NCI-H187 (cell line): Measurements from ENCODE around the gene RFX4.

Experiments
- DNase-seq, 2 experiments: peaks; one replicate each; lab custom pipeline; 2025; lab: John Stamatoyannopoulos, UW

RFX4 gene

DNA sequence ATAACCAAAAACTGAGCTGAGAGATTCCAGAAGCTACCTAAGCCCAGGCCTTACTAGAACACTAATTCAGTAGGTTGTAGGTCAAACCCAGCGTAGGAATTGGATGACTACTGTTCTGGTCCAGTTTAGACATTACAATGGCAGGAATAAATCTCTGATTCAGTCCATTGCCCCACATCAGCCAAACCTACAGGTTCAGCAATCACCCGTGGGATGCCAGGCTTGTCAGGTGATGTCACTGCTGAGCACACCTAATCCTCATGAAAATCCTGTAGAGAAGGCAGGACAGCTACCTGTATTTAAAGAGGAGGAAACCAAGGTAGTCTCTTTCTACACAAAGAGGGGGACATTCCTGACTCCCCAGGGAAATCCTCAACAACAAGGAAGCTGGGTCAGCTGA, 63.7 kb downstream of the RFX4 start:
- no peak for DNase-seq

DNA sequence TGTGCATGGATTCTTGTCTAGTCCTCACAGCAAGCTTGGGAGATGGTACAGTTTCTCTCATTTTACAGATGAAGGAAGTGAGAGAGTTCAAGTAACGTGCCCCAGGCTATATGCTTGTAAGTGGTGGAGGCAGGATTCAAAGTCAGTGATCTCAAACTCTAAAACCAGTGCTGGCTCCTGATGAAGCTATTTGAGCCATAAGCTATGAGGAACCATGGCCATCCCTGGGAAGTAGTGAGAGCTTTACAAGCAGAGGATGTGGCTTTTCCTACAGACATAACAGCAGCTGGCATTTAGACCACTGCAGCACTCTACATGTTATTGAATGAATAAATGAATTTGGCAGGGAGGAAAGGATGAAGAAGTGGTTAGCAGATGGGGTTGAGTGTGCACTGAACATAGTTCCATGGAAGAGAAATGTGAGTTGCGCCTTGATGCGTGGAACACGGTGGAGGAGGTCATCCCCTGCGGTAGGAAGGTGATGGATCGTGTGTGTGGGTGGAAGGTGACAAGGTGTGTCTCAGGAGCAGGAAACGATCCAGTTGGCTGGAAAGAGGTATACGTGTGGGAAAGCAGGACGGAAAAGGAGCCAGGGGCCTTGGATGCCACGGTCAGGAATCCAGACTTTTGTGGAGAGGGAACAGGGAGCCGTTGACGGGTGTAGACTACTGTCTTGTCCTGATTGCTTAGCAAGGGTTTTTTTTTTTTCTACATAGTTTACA, 65.2 kb downstream of the RFX4 start:
- no peak for DNase-seq

DNA sequence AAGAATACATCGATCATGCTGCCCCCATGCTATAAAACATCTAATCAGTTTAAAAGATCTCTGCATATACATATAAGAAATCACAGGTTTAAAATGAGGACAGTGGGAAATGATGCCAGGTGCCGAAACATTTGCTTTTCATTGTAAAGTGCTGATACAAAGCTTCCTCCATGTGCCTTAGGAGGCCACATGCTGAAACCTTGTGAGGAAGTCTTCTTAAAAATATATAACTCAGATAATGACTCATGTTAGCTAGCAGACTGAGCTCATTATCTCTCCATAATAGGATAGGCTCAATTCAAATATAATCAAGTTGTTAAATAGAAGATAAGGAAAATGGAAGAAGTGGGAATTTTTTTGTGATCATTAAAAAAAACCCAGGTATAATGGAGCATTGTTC, 65.9 kb downstream of the RFX4 start:
- no peak for DNase-seq

DNA sequence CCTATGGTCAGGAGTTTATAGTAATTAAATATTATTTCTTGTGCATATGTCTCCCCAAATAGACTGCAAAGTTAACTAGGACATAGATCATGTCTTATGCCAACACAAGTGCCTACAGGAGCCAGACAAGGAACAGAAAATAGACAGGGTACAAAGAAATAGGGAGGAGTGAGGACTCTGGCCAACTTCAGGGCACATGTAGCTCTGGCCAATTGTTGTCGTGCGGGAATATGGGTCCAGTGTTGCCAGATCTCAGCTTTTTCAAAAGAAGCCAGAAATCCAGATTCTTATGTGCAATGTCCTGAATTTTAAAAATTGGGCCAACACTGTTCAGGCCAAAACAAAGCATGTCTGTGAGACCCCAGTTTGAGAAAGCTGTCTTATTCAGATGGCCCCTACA, 68.7 kb downstream of the RFX4 start:
- no peak for DNase-seq

DNA sequence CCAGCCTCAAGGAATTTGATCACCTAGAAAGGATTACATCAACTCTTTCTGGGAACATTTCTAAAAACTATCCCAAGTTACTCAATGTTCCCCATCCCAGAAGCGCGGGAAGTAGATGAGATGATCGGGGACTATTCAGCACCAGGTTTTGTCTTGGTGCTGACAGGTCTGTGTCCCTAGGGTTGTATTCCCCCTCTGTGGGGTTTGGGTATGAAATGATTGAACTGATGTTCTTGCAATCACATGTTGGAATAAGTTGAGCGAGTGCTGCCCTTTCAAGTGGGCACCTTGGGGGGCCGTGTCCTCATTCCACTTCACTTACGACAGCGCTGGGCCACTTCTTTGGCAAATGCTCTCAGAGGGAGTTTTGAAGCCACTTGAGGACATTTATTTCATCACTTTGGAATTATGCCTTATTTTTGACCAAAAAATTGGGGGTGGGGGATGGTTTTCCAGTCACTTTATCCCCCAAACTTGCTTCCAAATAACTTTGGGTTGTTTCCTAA, 69.8 kb downstream of the RFX4 start:
- DNase-seq = no peak

DNA sequence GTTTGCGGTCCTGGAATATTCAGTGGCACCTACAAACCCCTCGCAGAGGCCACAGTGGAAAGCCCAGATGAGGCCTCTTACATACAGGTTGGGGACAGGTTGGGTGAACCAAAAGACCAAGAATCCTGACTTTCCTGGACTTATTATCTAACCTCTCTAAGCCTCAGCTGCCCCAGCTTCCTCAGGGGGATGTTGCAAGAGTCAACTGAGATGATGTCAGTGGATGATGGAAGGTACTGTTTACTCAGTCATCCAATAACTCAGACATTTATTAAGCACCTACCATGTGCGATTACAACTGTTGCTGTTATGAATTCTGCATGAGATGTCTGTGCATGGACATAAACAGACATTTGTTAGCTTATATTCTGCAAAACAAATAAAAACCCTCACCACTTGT, 72.8 kb downstream of the RFX4 start:
- DNase-seq = no peak

DNA sequence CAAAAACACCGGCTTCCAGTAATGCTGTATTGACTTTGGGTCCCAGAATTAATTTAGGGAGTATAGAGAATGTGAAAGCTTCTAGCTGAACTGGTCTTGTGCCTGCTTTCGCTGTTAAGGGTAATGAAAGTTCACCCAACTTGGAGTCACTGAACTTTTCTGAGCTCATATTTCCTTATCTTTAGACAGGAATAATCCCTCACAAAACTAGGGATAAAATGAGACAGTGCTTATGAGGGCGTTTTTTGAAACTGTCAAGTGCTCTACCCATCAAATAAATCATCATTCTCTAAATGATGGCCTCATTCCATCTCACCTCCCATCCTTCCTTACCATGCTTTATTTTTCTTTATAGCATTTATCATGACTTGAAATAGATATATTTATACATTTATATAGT, 74.7 kb downstream of the RFX4 start:
- DNase-seq = no peak

DNA sequence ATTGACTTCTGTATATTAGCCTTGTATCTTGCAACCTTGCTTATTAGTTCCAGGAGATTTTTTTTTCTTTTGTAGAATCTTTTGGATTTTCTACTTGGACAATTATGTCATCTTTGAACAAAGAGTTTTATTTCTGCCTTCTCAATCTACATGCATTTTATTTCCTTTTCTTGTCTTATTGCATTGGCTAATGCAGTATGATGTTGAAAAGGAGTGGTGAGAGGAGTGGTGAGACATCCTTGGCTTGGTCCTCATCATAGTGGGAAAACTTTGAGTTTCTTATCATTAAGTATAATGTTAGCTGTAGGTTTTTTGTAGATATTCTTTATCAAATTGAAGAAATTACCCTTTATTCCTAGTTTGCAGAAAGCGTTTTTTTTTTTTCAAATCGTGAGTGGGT, 80.6 kb downstream of the RFX4 start:
- no peak for DNase-seq

DNA sequence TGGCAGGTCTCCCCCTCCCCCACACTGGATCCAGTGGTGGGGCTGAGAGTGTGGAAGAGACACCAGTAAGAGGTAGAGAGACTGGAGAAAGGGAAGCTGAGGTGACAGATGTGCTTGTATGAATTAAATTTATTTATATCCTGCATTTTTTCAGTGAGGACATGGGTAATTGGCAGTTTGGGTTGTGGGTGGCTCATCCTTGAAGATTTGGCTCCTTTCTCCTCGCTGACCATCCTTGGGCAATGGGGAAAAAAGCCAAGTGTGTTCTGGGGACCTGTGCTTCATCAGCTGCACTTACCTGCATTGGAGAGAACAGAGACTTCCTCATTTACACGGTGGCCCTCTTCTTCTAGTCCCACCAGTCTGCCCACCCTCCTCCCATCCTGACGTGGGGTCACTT, 86.4 kb downstream of the RFX4 start:
- DNase-seq = no peak

DNA sequence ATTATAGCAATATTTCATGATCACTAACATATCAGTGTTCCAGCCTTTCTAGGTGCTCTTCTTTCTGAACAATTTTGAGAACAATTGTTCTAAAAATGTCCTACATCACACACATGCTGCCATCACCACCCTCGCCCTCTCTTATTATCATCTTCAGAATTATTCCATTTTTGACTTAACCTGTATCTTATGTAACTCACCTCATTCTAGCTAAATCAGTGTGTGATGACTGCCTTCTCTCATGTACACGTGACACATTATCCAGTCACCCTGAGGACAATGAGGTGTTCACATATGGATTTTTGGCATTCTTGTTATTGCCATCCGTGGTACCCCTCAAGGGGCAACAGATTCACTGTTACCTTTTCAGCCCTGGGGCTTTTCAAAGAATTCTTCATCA, 87.3 kb downstream of the RFX4 start:
- DNase-seq = no peak

DNA sequence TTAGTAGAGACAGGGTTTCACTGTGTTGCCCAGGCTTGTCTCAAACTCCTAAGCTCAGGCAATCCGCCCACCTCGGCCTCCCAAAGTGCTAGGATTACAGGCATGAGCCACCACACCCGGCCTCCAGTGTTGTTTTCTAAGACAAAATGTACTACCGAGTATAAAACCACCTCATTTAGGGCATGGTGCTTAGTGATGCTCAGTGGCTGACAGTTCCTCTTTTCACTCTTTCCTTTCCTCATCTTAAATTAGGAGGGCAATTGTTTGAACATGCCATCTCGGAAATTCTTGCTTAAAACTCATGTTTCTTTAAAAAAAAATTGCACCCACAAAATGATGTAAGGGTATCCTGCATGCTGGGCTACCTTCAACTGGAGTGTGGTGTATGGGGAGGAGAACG, 89.0 kb downstream of the RFX4 start:
- no peak for DNase-seq

DNA sequence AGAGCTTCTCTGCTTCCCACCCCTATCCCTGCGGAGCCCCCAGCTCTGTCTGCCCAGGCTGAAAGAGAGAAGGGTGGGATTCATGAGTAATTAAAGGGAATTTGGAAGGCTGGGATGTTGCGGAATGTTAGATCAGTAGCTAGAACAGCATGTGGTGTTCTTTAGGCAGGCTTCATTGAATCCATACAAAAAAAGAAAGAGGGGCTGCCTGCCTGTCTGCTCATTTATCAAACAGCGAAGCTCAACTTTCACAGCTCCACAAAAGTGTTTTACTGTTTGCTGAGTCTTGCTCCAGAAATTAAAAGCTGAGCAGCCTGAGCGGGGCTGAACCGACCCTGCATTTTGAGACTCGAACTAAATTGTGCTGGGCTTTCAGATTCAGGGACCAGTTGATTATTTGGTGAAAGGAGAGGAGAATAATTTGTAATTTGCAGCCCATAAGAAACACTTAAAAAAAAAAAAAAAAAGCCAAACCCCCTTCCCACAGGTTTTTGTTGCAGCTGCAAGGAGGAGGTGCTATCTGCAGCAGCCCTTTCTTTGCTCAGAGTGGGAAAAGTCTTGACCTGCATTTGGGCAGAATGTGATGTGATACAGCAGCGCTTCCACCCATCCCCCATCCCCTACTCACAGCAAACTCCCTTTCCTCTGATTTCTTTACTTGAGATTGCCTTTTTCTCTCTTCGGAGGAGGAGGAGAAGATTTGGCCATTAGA, 89.7 kb downstream of the RFX4 start:
- DNase-seq = no peak

DNA sequence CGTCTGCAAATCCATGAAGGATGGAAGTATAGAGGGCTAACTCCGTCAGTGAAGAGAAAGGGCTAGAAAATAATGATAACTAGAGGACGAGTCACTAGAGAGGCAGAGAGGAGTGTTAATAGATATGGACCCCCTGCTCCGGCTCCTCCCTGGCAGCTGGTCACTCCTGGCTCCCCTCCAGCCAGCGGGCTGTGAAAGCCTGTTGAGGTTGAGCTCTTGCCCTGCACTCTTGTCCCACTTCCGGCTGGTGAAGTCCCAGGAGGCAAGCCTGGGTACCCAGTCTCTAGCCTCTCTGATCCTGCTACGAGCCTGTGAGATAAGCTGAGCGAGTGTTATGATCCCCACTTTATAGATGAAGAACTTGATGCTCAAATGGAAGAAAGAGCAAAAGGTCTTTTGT, 90.3 kb downstream of the RFX4 start:
- DNase-seq = no peak

DNA sequence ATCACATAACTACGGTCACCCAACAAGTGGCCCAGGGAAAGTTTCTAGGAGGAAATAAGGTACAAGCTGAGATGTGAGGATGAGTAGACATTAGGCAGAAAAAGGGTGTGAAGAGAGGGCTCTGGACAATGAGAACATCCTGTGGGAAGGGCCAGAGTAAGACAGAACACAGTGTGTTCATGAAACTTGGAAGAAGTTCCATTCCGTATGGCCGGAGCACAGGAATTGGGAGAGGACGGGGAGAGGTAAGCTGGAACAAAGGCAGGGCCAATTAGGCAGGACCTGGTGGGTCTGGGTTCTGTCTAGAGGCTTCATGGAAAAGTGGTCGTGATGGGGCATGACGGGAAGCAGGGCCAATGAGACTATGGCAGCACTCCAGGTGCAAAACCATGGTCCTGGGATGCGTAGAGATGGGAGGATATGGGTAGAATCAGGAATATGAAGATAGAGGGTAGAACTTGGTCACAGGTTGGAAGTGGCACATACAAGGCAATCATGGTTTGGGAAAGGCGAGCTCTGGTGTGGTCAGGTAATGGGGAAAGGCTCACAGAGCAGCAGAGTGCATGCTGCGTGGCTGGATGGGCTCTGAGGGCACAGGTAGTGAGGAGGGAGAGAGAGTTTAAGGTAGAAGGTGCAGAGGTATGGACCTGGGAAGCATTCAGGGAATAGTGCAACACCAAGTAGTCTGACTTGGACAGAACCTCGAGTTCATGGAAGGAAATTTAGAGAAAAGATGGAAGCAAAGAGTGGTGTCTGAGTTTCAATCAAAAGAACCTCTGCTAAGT, 93.0 kb downstream of the RFX4 start:
- DNase-seq = no peak

DNA sequence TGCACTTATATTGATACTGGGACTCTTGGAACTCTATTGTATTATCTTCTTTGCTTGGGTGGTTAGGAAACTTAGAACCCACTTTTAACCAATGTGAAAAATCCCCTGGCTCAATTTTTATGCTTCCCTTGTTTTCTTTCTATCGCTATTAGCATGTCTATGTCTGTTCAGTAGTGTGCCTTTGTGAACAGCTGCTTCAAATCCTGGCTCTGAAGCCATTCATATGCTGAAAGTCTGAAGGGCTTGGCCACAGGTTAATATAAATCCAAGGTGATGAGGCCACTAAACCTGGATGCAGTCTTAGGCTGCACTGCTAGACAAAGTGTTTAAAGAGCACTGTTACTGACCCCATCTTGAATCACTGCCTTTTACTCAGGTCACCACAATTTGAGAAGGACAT, 96.8 kb downstream of the RFX4 start:
- DNase-seq = no peak

DNA sequence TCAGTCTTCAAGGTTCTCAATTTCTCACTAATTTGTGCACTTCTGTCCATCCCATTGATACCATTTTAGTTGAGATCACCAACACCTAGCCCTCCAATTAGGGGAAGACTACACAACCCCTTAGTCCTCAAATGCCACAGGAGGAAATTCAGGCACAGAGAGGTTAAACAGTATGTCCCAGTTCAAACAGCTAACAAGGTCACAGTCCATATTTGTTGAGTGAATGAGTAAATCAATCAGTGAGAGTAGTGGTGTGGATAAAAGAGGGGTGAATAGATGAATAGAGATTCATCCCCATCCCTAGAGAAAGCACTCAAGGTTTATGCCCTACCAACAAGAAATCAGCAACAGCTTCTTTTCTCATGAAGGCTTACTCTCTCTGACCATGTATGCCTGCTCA, 97.5 kb downstream of the RFX4 start:
- DNase-seq = no peak

DNA sequence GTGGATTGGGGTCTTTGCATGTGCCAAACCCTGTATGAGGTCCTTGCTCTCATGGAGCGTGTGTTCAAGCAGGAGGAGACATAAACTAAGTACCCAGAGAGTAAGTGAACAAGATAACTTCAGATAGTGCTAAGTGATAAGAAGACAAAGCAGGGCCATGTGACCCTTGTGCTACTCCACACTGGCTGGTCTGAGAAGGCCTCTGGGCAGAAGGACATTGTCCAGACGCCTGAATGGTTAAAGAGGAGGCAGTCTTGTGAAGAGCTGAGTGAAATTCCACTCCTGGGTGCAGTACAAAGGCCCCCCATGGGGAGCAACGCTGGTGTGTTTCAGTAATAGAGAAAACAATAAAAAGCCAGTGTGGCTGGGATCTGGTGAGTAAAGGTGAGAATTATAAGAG, 98.4 kb downstream of the RFX4 start:
- DNase-seq = no peak

DNA sequence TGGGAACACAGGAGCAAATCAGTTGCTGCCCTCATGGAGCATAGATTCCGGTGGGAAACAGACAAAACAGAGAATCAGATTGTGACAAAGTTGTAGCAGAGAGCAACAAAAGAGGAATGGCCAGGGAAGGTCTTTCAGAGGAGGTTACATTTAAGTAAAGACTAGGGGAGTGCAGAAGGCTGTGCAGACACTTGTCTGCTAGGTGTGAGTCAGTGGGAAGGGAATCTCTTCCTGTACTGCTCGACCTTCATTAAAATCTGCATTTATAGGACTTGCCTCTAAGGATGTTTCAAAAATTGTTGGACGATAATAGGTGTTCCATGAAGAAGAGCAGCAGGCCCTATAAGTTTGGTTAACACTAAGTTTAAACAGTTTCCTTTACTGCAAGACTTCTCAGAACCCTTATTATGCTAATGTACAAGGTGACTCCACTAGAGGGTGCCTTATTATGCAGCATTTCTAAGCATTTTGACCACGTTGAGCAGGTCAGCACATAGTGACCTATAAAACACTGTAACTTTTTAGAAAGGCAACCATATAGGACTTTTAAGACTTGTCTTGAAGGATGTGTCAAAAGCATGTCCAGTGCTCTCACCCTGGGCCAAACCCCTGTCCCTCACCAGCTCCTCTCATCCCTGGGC, 99.9 kb downstream of the RFX4 start:
- DNase-seq = no peak

DNA sequence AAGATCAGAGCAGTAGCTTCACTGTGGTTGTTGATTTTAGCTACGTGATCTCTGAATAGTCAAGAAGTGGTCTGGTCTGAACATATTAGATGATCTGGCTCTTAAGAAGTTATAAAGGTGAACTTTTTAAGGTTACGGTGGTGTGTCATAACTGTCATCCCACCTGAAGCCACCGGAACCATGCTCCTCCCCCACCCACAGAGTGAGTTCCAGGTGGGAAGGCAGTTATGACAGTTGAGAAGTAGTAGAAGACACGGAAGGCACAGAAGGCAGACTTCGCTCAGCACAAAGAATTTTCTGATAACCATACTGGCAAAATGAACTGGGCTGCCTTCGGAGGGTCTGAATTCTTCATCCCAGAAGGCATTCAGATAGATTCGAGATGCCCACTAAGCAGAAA, 101.7 kb downstream of the RFX4 start:
- no peak for DNase-seq

DNA sequence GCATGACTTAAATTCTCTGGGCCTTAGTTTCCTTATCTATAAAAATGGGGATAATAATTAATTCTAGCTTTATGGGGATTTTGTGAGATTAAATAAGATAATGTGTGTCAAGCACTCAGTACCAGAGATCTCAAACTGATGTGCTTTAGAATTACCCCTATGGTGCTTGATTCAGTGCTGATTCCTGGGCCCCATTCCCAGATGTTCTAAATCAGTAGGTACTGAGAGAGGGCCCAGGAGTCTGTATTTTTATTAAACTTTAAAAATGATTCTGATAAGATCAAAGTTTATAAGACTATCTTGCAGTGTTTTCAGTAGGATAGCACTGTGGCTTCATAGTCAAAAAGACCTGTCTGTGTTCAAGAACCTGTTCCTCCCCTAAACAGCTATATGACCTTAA, 102.6 kb downstream of the RFX4 start:
- no peak for DNase-seq

DNA sequence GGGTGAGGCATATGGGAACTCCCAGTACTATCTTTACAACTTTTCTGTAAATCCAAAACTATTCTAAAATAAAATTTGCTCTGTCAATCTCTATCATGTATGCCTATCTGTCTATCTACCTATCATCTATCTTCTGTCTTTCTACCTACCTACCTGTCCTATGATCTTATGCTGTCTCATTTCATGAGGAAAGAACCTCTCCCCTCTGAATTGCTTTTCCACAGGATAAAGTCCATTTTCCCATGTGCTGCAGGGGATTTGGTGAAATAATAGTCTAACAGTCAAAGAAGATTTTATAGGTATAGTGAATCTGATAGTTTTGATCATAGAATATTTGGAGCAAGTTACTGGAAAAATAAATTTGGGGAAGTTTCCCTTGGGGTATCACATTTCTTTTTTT, 104.9 kb downstream of the RFX4 start:
- no peak for DNase-seq

DNA sequence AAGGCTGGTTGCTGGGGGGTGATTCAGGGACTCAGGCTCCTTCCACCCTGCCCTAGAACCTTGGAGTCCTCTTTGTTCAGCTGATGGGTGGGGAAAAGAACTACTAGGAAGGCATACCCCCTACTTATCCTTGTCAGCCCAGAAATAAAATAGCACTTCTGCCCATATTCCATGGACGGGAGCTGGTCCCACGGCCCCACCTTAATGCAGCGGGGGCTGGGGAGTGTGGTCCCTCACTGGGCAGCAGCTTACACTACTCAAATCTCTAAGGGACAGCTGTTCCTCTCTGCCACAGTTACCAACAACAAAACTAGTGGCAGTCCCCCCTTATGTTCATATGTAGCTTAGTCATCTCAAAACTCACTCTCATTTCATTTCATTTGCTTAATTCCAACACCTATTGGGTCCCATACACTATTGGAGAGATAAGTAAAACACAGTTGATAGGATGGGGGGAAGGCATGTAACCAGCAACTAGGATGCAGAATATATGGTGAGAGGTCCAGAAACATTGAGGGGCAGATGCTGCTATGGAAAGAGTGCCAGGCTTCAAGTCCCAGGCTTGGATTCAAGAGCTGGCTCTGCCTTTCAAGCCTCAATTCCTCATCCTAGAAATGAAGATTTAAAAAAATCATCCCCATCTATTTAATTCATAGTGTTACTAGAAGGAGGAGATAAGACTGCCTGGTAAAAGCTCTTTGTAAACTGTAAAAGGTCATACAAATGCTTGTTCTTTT, 107.9 kb downstream of the RFX4 start:
- no peak for DNase-seq
